ENCODE results near the gene TRIP10.

The TRIP10 gene

DNA sequence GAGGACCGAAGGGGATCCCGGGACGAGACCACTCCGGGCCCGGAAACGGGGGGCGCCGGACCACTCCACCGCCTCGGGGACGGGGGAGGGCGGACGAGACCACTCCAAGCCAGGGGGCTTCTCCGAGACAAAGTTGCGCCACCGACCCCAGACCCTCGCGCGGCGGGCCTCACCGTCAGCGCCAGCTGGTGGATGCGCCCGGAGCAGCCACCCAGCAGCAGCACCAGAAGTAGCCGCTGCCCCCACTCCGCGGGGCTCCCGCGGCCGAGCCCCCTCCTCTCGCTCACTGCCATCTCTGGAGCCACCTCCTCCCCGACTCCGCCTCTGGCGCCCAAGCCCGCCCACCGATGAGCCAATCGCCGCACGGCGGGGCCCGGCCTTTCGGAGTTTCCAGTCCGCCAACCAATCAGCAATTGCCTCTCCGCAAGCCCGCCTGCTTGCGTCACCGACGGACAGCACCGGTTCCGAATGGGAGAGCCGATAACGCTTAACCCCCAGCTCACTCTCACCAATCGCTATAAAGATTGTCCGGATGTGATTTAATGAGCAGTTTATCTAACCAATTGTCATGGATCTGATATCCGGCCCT is 2.1 kb upstream of the TRIP10 start, which contains the start of gene GPR108:
Gene GPR108 (minus strand): TSS at position 297 of the 589 bp plus-strand sequence. CDS start 4 bp downstream, at position 293.
- Histone ChIP-seq H3K27me3 (ENCODE audit: insufficient read depth, insufficient read length) (no peaks in the 10 kb centered on the region), H3K9ac (ENCODE audit: insufficient read length, low read depth) (peak within 1 kb of the TSS; percentile 90), H3K4me3 (ENCODE audit: insufficient read length, low read depth) (peak within 1 kb of the TSS; percentile 79), H3K4me1 (ENCODE audit: insufficient read depth, insufficient read length) (peaks cover 13% of the 10 kb centered on the region), H3K9me3 (ENCODE audit: insufficient read depth, low read length) (no peaks in the 10 kb centered on the region), H3K36me3 (ENCODE audit: insufficient read depth, insufficient read length, low read length) (peaks cover 35% of the 10 kb centered on the region)
- TF ChIP-seq SUZ12 (IDR thresholded peaks at IDR 0.05; ENCODE audit: extremely low read depth, insufficient read depth, insufficient read length) = no peak
- TF ChIP-seq ZNF274 (IDR thresholded peaks at IDR 0.05; ENCODE audit: low read depth, low read length) = no peak
- TF ChIP-seq YY1 (IDR thresholded peaks at IDR 0.05; ENCODE audit: insufficient read depth, insufficient read length) = no peak
- peak; percentile 99 for DNase-seq (ENCODE audit: low read depth, low spot score)

GRCh38 chr19:6737873-6738786 is 1.4 kb upstream of the TRIP10 start:
- Histone ChIP-seq H3K36me3 (ENCODE audit: insufficient read depth, insufficient read length, low read length) (peaks cover 34% of the 10 kb centered on the region), H3K27me3 (ENCODE audit: insufficient read depth, insufficient read length) (no peaks in the 10 kb centered on the region), H3K4me3 (ENCODE audit: insufficient read length, low read depth) (peak overlapping the region; percentile 58), H3K9ac (ENCODE audit: insufficient read length, low read depth) (peak overlapping the region; percentile 87), H3K4me1 (ENCODE audit: insufficient read depth, insufficient read length) (peaks cover 16% of the 10 kb centered on the region), H3K9me3 (ENCODE audit: insufficient read depth, low read length) (no peaks in the 10 kb centered on the region)
- DNase-seq (ENCODE audit: low read depth, low spot score) = no peak
- TF ChIP-seq YY1 (IDR thresholded peaks at IDR 0.05; ENCODE audit: insufficient read depth, insufficient read length) = no peak
- TF ChIP-seq ZNF274 (IDR thresholded peaks at IDR 0.05; ENCODE audit: low read depth, low read length) = no peak
- no peak for TF ChIP-seq SUZ12 (IDR thresholded peaks at IDR 0.05; ENCODE audit: extremely low read depth, insufficient read depth, insufficient read length)

GRCh38 chr19:6738787-6739389 is 592 bp upstream of the TRIP10 start:
- H3K36me3 ChIP-seq (ENCODE audit: insufficient read depth, insufficient read length, low read length) = peaks cover 29% of the 10 kb centered on the region
- peaks cover 15% of the 10 kb centered on the region for H3K4me1 ChIP-seq (ENCODE audit: insufficient read depth, insufficient read length)
- TF ChIP-seq YY1 (IDR thresholded peaks at IDR 0.05; ENCODE audit: insufficient read depth, insufficient read length) (no peak), SUZ12 (IDR thresholded peaks at IDR 0.05; ENCODE audit: extremely low read depth, insufficient read depth, insufficient read length) (no peak), ZNF274 (IDR thresholded peaks at IDR 0.05; ENCODE audit: low read depth, low read length) (no peak)
- no peak for DNase-seq (ENCODE audit: low read depth, low spot score)
- H3K27me3 ChIP-seq (ENCODE audit: insufficient read depth, insufficient read length) = no peaks in the 10 kb centered on the region
- peak overlapping the region; percentile 58 for H3K4me3 ChIP-seq (ENCODE audit: insufficient read length, low read depth)
- H3K9me3 ChIP-seq (ENCODE audit: insufficient read depth, low read length) = no peaks in the 10 kb centered on the region
- peak overlapping the region; percentile 87 for H3K9ac ChIP-seq (ENCODE audit: insufficient read length, low read depth)

GRCh38 chr19:6739883-6740588 is 556 bp downstream of the TRIP10 start:
- no peak for DNase-seq (ENCODE audit: low read depth, low spot score)
- H3K4me1 ChIP-seq (ENCODE audit: insufficient read depth, insufficient read length) = peaks cover 22% of the 10 kb centered on the region
- peaks cover 35% of the 10 kb centered on the region for H3K36me3 ChIP-seq (ENCODE audit: insufficient read depth, insufficient read length, low read length)
- H3K9me3 ChIP-seq (ENCODE audit: insufficient read depth, low read length) = no peaks in the 10 kb centered on the region
- H3K9ac ChIP-seq (ENCODE audit: insufficient read length, low read depth) = peak overlapping the region; percentile 92
- no peaks in the 10 kb centered on the region for H3K27me3 ChIP-seq (ENCODE audit: insufficient read depth, insufficient read length)
- TF ChIP-seq YY1 (IDR thresholded peaks at IDR 0.05; ENCODE audit: insufficient read depth, insufficient read length) = no peak
- no peak for TF ChIP-seq SUZ12 (IDR thresholded peaks at IDR 0.05; ENCODE audit: extremely low read depth, insufficient read depth, insufficient read length)
- no peak for TF ChIP-seq ZNF274 (IDR thresholded peaks at IDR 0.05; ENCODE audit: low read depth, low read length)
- H3K4me3 ChIP-seq (ENCODE audit: insufficient read length, low read depth) = peak overlapping the region; percentile 74

GRCh38 chr19:6740589-6741343 is 1.3 kb downstream of the TRIP10 start:
- H3K27me3 ChIP-seq (ENCODE audit: insufficient read depth, insufficient read length) = no peaks in the 10 kb centered on the region
- H3K4me3 ChIP-seq (ENCODE audit: insufficient read length, low read depth) = peak overlapping the region; percentile 74
- peak overlapping the region; percentile 92 for H3K9ac ChIP-seq (ENCODE audit: insufficient read length, low read depth)
- no peak for DNase-seq (ENCODE audit: low read depth, low spot score)
- peaks cover 37% of the 10 kb centered on the region for H3K36me3 ChIP-seq (ENCODE audit: insufficient read depth, insufficient read length, low read length)
- H3K9me3 ChIP-seq (ENCODE audit: insufficient read depth, low read length) = no peaks in the 10 kb centered on the region
- H3K4me1 ChIP-seq (ENCODE audit: insufficient read depth, insufficient read length) = peaks cover 24% of the 10 kb centered on the region
- TF ChIP-seq ZNF274 (IDR thresholded peaks at IDR 0.05; ENCODE audit: low read depth, low read length) = no peak
- no peak for TF ChIP-seq SUZ12 (IDR thresholded peaks at IDR 0.05; ENCODE audit: extremely low read depth, insufficient read depth, insufficient read length)
- TF ChIP-seq YY1 (IDR thresholded peaks at IDR 0.05; ENCODE audit: insufficient read depth, insufficient read length) = no peak

- Histone ChIP-seq H3K4me1 (ENCODE audit: insufficient read depth, insufficient read length) (peaks cover 24% of the 10 kb centered on the region), H3K27me3 (ENCODE audit: insufficient read depth, insufficient read length) (no peaks in the 10 kb centered on the region), H3K9ac (ENCODE audit: insufficient read length, low read depth) (peak overlapping the region; percentile 59), H3K36me3 (ENCODE audit: insufficient read depth, insufficient read length, low read length) (peaks cover 58% of the 10 kb centered on the region), H3K9me3 (ENCODE audit: insufficient read depth, low read length) (peaks cover 7% of the 10 kb centered on the region; the same call in 1 of the 2 replicates), H3K4me3 (ENCODE audit: insufficient read length, low read depth) (peak overlapping the region; percentile 12)
- no peak for TF ChIP-seq YY1 (IDR thresholded peaks at IDR 0.05; ENCODE audit: insufficient read depth, insufficient read length)
- DNase-seq (ENCODE audit: low read depth, low spot score) = no peak
Observed at GRCh38 chr19:6743066-6743465, 3.6 kb downstream of the TRIP10 start.
